ENCODE results near the gene PGBD5. TPM values are rescaled to one million over a fixed set of nuclear protein-coding genes. Genes with fewer than 3 reads are reported as not detected.

PGBD5 gene
- total RNA-seq, 1 donor from 2014 or later, result 8.7 TPM

GRCh38 chr1:230352537-230352936, 73.6 kb downstream of the PGBD5 start:
- Mint-ChIP-seq H3K4me1 (ENCODE audit: unreplicated experiment) (peaks cover 9% of the 10 kb centered on the region), H3K27ac (no peak overlapping the region), H3K9me3 (no peaks in the 10 kb centered on the region), H3K36me3 (peaks cover 3% of the 10 kb centered on the region), H3K4me3 (no peak overlapping the region), H3K27me3 (no peaks in the 10 kb centered on the region)
- TF ChIP-seq, protein P1, sequence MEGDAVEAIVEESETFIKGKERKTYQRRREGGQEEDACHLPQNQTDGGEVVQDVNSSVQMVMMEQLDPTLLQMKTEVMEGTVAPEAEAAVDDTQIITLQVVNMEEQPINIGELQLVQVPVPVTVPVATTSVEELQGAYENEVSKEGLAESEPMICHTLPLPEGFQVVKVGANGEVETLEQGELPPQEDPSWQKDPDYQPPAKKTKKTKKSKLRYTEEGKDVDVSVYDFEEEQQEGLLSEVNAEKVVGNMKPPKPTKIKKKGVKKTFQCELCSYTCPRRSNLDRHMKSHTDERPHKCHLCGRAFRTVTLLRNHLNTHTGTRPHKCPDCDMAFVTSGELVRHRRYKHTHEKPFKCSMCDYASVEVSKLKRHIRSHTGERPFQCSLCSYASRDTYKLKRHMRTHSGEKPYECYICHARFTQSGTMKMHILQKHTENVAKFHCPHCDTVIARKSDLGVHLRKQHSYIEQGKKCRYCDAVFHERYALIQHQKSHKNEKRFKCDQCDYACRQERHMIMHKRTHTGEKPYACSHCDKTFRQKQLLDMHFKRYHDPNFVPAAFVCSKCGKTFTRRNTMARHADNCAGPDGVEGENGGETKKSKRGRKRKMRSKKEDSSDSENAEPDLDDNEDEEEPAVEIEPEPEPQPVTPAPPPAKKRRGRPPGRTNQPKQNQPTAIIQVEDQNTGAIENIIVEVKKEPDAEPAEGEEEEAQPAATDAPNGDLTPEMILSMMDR (conservative IDR thresholded peaks at IDR 0.05), result no peak
- no peak for DNase-seq (ENCODE audit: extremely low spot score, unreplicated experiment)

DNA sequence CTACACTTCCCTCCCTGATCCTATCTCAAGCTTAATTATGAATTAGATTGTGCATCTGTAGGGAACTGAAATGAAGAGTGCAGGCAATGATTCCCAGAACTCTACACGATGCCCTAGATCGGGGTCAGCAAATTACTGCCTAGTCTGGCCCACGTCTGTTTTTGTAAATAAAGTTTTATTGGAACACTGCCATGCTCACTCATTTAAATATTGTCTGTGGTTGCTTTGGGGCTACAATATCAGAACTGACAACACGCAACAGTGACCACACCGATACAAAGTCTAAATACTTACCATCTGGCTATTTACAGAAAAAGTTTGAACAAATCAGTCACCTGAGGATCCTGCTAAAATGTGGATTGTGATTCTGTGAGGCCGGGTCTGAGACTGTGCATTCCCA, 74.1 kb downstream of the PGBD5 start:
- DNase-seq (ENCODE audit: extremely low spot score, unreplicated experiment), result no peak
- Mint-ChIP-seq H3K27me3 (no peaks in the 10 kb centered on the region), H3K4me3 (no peak overlapping the region), H3K27ac (no peak overlapping the region), H3K4me1 (ENCODE audit: unreplicated experiment) (peaks cover 9% of the 10 kb centered on the region), H3K36me3 (peaks cover 3% of the 10 kb centered on the region), H3K9me3 (no peaks in the 10 kb centered on the region)
- TF ChIP-seq, protein P1 (conservative IDR thresholded peaks at IDR 0.05), result no peak

- Mint-ChIP-seq H3K4me3 (no peak overlapping the region), H3K27ac (no peak overlapping the region), H3K36me3 (peaks cover 3% of the 10 kb centered on the region), H3K27me3 (no peaks in the 10 kb centered on the region), H3K4me1 (ENCODE audit: unreplicated experiment) (peaks cover 9% of the 10 kb centered on the region), H3K9me3 (no peaks in the 10 kb centered on the region)
- TF ChIP-seq, protein P1 (conservative IDR thresholded peaks at IDR 0.05), result no peak
- no peak for DNase-seq (ENCODE audit: extremely low spot score, unreplicated experiment)
These were observed 74.6 kb downstream of the PGBD5 start for GRCh38 chr1:230351514-230351913.

GRCh38 chr1:230350208-230350921, 75.8 kb downstream of the PGBD5 start:
- no peaks in the 10 kb centered on the region for H3K9me3 Mint-ChIP-seq
- no peak overlapping the region for H3K27ac Mint-ChIP-seq
- no peak overlapping the region for H3K4me3 Mint-ChIP-seq
- H3K4me1 Mint-ChIP-seq (ENCODE audit: unreplicated experiment), result peaks cover 9% of the 10 kb centered on the region
- DNase-seq (ENCODE audit: extremely low spot score, unreplicated experiment), result no peak
- TF ChIP-seq, protein P1 (conservative IDR thresholded peaks at IDR 0.05), result no peak
- peaks cover 3% of the 10 kb centered on the region for H3K36me3 Mint-ChIP-seq
- no peaks in the 10 kb centered on the region for H3K27me3 Mint-ChIP-seq

DNA sequence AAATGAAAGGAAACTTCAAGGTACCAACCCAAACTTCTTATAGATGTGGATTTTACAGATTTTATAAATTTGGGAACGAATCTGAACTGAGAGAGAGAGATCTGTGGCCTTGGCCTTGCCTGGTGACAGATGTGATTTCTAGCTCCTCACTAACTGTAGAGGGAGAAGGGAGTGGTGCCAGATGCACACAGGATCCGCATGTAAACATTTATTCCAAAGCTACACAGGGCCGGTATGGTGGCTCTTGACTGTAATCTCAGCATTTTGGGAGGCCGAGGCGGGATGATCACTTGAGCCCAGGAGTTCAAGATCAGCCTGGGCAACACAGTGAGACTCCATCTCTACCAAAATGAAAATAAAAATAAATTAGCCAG, 77.1 kb downstream of the PGBD5 start:
- Mint-ChIP-seq H3K27ac (no peak overlapping the region), H3K36me3 (peaks cover 3% of the 10 kb centered on the region), H3K4me3 (no peak overlapping the region), H3K4me1 (ENCODE audit: unreplicated experiment) (peaks cover 9% of the 10 kb centered on the region), H3K9me3 (no peaks in the 10 kb centered on the region), H3K27me3 (no peaks in the 10 kb centered on the region)
- TF ChIP-seq, protein P1 (conservative IDR thresholded peaks at IDR 0.05), result no peak
- DNase-seq (ENCODE audit: extremely low spot score, unreplicated experiment), result no peak

Data from type B pancreatic cell (in vitro differentiated cells).